ENCODE measurements around the gene WWP2.
"Not testable (repeated sequence)": the region's sequence is repeated elsewhere in the genome, so short reads cannot be mapped to it uniquely, and the experiment has no call there.

WWP2 gene

GRCh38 chr16:69741519-69741918 is 20.6 kb upstream of the WWP2 start:
- no peak overlapping the region for H3K27ac Mint-ChIP-seq
- no peaks in the 10 kb centered on the region for H3K27me3 Mint-ChIP-seq
- H3K36me3 Mint-ChIP-seq: peaks cover 12% of the 10 kb centered on the region
- no peak overlapping the region for H3K4me3 Mint-ChIP-seq
- no peaks in the 10 kb centered on the region for H3K4me1 Mint-ChIP-seq
- no peaks in the 10 kb centered on the region for H3K9me3 Mint-ChIP-seq

- peaks cover under 1% of the 10 kb centered on the region for H3K4me1 Mint-ChIP-seq
- peaks cover 12% of the 10 kb centered on the region for H3K36me3 Mint-ChIP-seq
- H3K4me3 Mint-ChIP-seq: no peak overlapping the region
- peak overlapping the region; percentile 25 for H3K27ac Mint-ChIP-seq
- no peaks in the 10 kb centered on the region for H3K27me3 Mint-ChIP-seq
- no peaks in the 10 kb centered on the region for H3K9me3 Mint-ChIP-seq
These were observed 19.9 kb upstream of the WWP2 start for GRCh38 chr16:69741951-69742904.

GRCh38 chr16:69744363-69745231 is 17.5 kb upstream of the WWP2 start:
- Mint-ChIP-seq H3K9me3 (no peaks in the 10 kb centered on the region), H3K27me3 (no peaks in the 10 kb centered on the region), H3K4me3 (no peak overlapping the region), H3K27ac (peak overlapping the region; percentile 88), H3K4me1 (peaks cover 5% of the 10 kb centered on the region), H3K36me3 (peaks cover 16% of the 10 kb centered on the region)

GRCh38 chr16:69745232-69745612 is 16.9 kb upstream of the WWP2 start:
- Mint-ChIP-seq H3K27me3 (no peaks in the 10 kb centered on the region), H3K27ac (no peak overlapping the region), H3K9me3 (no peaks in the 10 kb centered on the region), H3K4me1 (peaks cover 5% of the 10 kb centered on the region), H3K36me3 (peaks cover 16% of the 10 kb centered on the region), H3K4me3 (no peak overlapping the region)

GRCh38 chr16:69745959-69746358 is 16.2 kb upstream of the WWP2 start:
- Mint-ChIP-seq H3K27ac (no peak overlapping the region), H3K27me3 (no peaks in the 10 kb centered on the region), H3K9me3 (no peaks in the 10 kb centered on the region), H3K4me1 (peaks cover 5% of the 10 kb centered on the region), H3K4me3 (no peak overlapping the region), H3K36me3 (peaks cover 16% of the 10 kb centered on the region)

GRCh38 chr16:69747115-69747514 is 15.0 kb upstream of the WWP2 start:
- H3K4me3 Mint-ChIP-seq: no peak overlapping the region
- H3K27ac Mint-ChIP-seq: no peak overlapping the region
- no peaks in the 10 kb centered on the region for H3K9me3 Mint-ChIP-seq
- peaks cover 17% of the 10 kb centered on the region for H3K36me3 Mint-ChIP-seq
- H3K4me1 Mint-ChIP-seq: peaks cover 6% of the 10 kb centered on the region
- H3K27me3 Mint-ChIP-seq: no peaks in the 10 kb centered on the region

GRCh38 chr16:69748694-69749345 is 13.3 kb upstream of the WWP2 start:
- Mint-ChIP-seq H3K4me1 (peaks cover 19% of the 10 kb centered on the region), H3K9me3 (no peaks in the 10 kb centered on the region), H3K4me3 (no peak overlapping the region), H3K27me3 (no peaks in the 10 kb centered on the region), H3K36me3 (peaks cover 24% of the 10 kb centered on the region), H3K27ac (peak overlapping the region; percentile 65)

- peaks cover 21% of the 10 kb centered on the region for H3K4me1 Mint-ChIP-seq
- H3K27me3 Mint-ChIP-seq: no peaks in the 10 kb centered on the region
- H3K4me3 Mint-ChIP-seq: peak overlapping the region; percentile 99
- H3K36me3 Mint-ChIP-seq: peaks cover 17% of the 10 kb centered on the region
- no peaks in the 10 kb centered on the region for H3K9me3 Mint-ChIP-seq
- H3K27ac Mint-ChIP-seq: peak overlapping the region; percentile 100
These were observed 8.0 kb upstream of the WWP2 start for GRCh38 chr16:69754143-69754468.

- Mint-ChIP-seq H3K9me3 (no peaks in the 10 kb centered on the region), H3K36me3 (peaks cover 17% of the 10 kb centered on the region), H3K27ac (peak within 1 kb of the TSS; percentile 100), H3K27me3 (no peaks in the 10 kb centered on the region), H3K4me1 (peaks cover 21% of the 10 kb centered on the region), H3K4me3 (peak within 1 kb of the TSS; percentile 99)
These were observed 7.4 kb upstream of the WWP2 start, which contains the start of gene NOB1 for GRCh38 chr16:69754469-69755310. NOB1 (minus strand) TSS chr16:69754926; CDS start chr16:69754910, 16 bp downstream.

- Mint-ChIP-seq H3K4me3 (no peak overlapping the region), H3K36me3 (peaks cover 15% of the 10 kb centered on the region), H3K27me3 (no peaks in the 10 kb centered on the region), H3K4me1 (peaks cover 27% of the 10 kb centered on the region), H3K9me3 (no peaks in the 10 kb centered on the region), H3K27ac (no peak overlapping the region)
These were observed 5.4 kb upstream of the WWP2 start for GRCh38 chr16:69756705-69757104.

- peaks cover 11% of the 10 kb centered on the region for H3K36me3 Mint-ChIP-seq
- peaks cover 23% of the 10 kb centered on the region for H3K4me1 Mint-ChIP-seq
- H3K4me3 Mint-ChIP-seq, H3K9me3 Mint-ChIP-seq, H3K27me3 Mint-ChIP-seq, H3K27ac Mint-ChIP-seq: not testable (repeated sequence)
These were observed 4.8 kb upstream of the WWP2 start for GRCh38 chr16:69757375-69757774.

- Mint-ChIP-seq H3K4me3 (peak overlapping the region; percentile 92), H3K9me3 (no peaks in the 10 kb centered on the region), H3K27me3 (no peaks in the 10 kb centered on the region), H3K4me1 (peaks cover 34% of the 10 kb centered on the region), H3K36me3 (no peaks in the 10 kb centered on the region), H3K27ac (peak overlapping the region; percentile 94)
These were observed 874 bp downstream of the WWP2 start for GRCh38 chr16:69762814-69763598.

- Mint-ChIP-seq H3K9me3 (no peaks in the 10 kb centered on the region), H3K36me3 (no peaks in the 10 kb centered on the region), H3K27me3 (no peaks in the 10 kb centered on the region), H3K4me3 (peak overlapping the region; percentile 92), H3K4me1 (peaks cover 36% of the 10 kb centered on the region), H3K27ac (peak overlapping the region; percentile 80)
These were observed 1.4 kb downstream of the WWP2 start for GRCh38 chr16:69763599-69763942.

- Mint-ChIP-seq H3K9me3 (no peaks in the 10 kb centered on the region), H3K4me1 (peaks cover 55% of the 10 kb centered on the region), H3K4me3 (no peak overlapping the region), H3K27ac (peak overlapping the region; percentile 18), H3K27me3 (no peaks in the 10 kb centered on the region), H3K36me3 (no peaks in the 10 kb centered on the region)
These were observed 5.5 kb downstream of the WWP2 start for GRCh38 chr16:69767459-69768229.

Data from activated naive CD4-positive, alpha-beta T cell treated with anti-CD3 and anti-CD28 coated beads, Interleukin-2, amount 50 U/mL, for 24 hours (primary cell).